Neural progenitor cell (in vitro differentiated cells): ENCODE results near the gene RPL29.

Experiments used
- EZH2 ChIP-seq: fragments of 200-600 bp; sonication (generic); IDR thresholded peaks from 2 replicates; pipeline ENCODE4 v1.6.1; 2017; ENCODE audit warnings: antibody characterized with exemption, mild to moderate bottlenecking, moderate library complexity
- TF ChIP-seq, protein P1 (sequence below): fragments of 200-600 bp; sonication (generic); IDR thresholded peaks from 2 replicates; pipeline ENCODE4 v1.5.1; 2017; ENCODE audit warnings: antibody characterized with exemption, mild to moderate bottlenecking

GRCh38 chr3:52029535-52029934 is 33.8 kb upstream of the RPL29 start:
- TF ChIP-seq, protein P1, sequence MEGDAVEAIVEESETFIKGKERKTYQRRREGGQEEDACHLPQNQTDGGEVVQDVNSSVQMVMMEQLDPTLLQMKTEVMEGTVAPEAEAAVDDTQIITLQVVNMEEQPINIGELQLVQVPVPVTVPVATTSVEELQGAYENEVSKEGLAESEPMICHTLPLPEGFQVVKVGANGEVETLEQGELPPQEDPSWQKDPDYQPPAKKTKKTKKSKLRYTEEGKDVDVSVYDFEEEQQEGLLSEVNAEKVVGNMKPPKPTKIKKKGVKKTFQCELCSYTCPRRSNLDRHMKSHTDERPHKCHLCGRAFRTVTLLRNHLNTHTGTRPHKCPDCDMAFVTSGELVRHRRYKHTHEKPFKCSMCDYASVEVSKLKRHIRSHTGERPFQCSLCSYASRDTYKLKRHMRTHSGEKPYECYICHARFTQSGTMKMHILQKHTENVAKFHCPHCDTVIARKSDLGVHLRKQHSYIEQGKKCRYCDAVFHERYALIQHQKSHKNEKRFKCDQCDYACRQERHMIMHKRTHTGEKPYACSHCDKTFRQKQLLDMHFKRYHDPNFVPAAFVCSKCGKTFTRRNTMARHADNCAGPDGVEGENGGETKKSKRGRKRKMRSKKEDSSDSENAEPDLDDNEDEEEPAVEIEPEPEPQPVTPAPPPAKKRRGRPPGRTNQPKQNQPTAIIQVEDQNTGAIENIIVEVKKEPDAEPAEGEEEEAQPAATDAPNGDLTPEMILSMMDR = no peak
- no peak for TF ChIP-seq EZH2
